Left ventricle myocardium superior (tissue), 1 donor: Measurements from ENCODE around the gene ATG10. TPM values are rescaled to one million over a fixed set of nuclear protein-coding genes. Genes with fewer than 3 reads are reported as not detected.
A peak's percentile ranks its signal among the peaks of the same experiment; 100 is the strongest.
"Not testable (repeated sequence)": the region's sequence is repeated elsewhere in the genome, so short reads cannot be mapped to it uniquely, and the experiment has no call there.

Source experiments
- ATAC-seq: fragments of 200-7000 bp; cut with Tn5 transposase; one replicate; pipeline ENCODE4 v1.9.1; 2020; ENCODE audit warnings: mild to moderate bottlenecking, moderate library complexity
- DNase-seq: peaks from one replicate; pipeline ENCODE4 v3.0.0-alpha.2; 2020
- intact Hi-C: fragments of 100-400 bp; cut with micrococcal nuclease; formaldehyde crosslinking; loops from one replicate; pipeline ENCODE4 v1.11.0; 2022
- total RNA-seq: library from RNA; stranded (reverse); fragmentation: NEBNext Ultra II Directional; extraction: Animal tissue kit (Norgen Biotek cat#: 25700); gene quantifications from one replicate; pipeline ENCODE4 v1.2.1, GENCODE V29; 2021
- donor health status: DM: no; HTN: yes; CAD: no; lungs with severe emphysema.

ATG10 gene
- total RNA-seq, 1 donor from 2014 or later = 4.3 TPM

- DNase-seq = no peak
- intact Hi-C loops = loop anchor here (5.0 kb wide), 1 partner anchor 220 kb away; the partner anchor contains the start of gene SSBP2
- no peak for ATAC-seq
Measured at GRCh38 chr5:81972492-81972783, 615 bp downstream of the ATG10 start.

GRCh38 chr5:81980160-81980559, 8.3 kb downstream of the ATG10 start:
- DNase-seq = no peak
- intact Hi-C loops = no loop called here
- ATAC-seq = no peak

- ATAC-seq (no peak), DNase-seq (no peak)
- intact Hi-C loops = no loop called here
Measured at GRCh38 chr5:81980598-81981260, 8.9 kb downstream of the ATG10 start.

GRCh38 chr5:81982172-81982685, 10.4 kb downstream of the ATG10 start:
- DNase-seq, ATAC-seq, intact Hi-C loops: not testable (repeated sequence)

GRCh38 chr5:81983148-81983547, 11.3 kb downstream of the ATG10 start:
- DNase-seq, intact Hi-C loops, ATAC-seq: not testable (repeated sequence)

GRCh38 chr5:81983563-81983962, 11.7 kb downstream of the ATG10 start:
- ATAC-seq, DNase-seq, intact Hi-C loops: not testable (repeated sequence)

GRCh38 chr5:81986126-81986525, 14.3 kb downstream of the ATG10 start:
- ATAC-seq (no peak), DNase-seq (no peak)

GRCh38 chr5:81989204-81989603, 17.4 kb downstream of the ATG10 start:
- intact Hi-C loops = no loop called here
- ATAC-seq (no peak), DNase-seq (no peak)

More at GRCh38 chr5:81986126-81986525, 14.3 kb downstream of the ATG10 start:
- intact Hi-C loops = no loop called here

GRCh38 chr5:81994679-81995078, 22.9 kb downstream of the ATG10 start:
- ATAC-seq = no peak
- intact Hi-C loops = no loop called here
- DNase-seq = no peak

- no peak for DNase-seq
- no peak for ATAC-seq
- intact Hi-C loops = no loop called here
Measured at GRCh38 chr5:81995407-81995806, 23.6 kb downstream of the ATG10 start.

- peak; percentile 61 for ATAC-seq
- intact Hi-C loops = no loop called here
- no peak for DNase-seq
Measured at GRCh38 chr5:82004511-82004910, 32.7 kb downstream of the ATG10 start.

- ATAC-seq, intact Hi-C loops, DNase-seq: not testable (repeated sequence)
Measured at GRCh38 chr5:82009869-82010268, 38.0 kb downstream of the ATG10 start.

GRCh38 chr5:82010696-82011095, 38.9 kb downstream of the ATG10 start:
- DNase-seq (no peak), ATAC-seq (no peak)
- intact Hi-C loops = no loop called here

- no peak for DNase-seq
- no peak for ATAC-seq
Measured at GRCh38 chr5:82011761-82012160, 39.9 kb downstream of the ATG10 start.

GRCh38 chr5:82014644-82015043, 42.8 kb downstream of the ATG10 start:
- intact Hi-C loops, ATAC-seq, DNase-seq: not testable (repeated sequence)

More at GRCh38 chr5:82011761-82012160, 39.9 kb downstream of the ATG10 start:
- intact Hi-C loops = no loop called here

- intact Hi-C loops = no loop called here
- ATAC-seq (peak; percentile 94), DNase-seq (peak; percentile 28)
Measured at GRCh38 chr5:82018462-82018861, 46.6 kb downstream of the ATG10 start.

- ATAC-seq = peak; percentile 60
- DNase-seq = no peak
- intact Hi-C loops = no loop called here
Measured at GRCh38 chr5:82019342-82020138, 47.7 kb downstream of the ATG10 start.

GRCh38 chr5:82022499-82022898, 50.7 kb downstream of the ATG10 start:
- no peak for DNase-seq
- no peak for ATAC-seq
- intact Hi-C loops = no loop called here

- intact Hi-C loops = no loop called here
- DNase-seq = no peak
- ATAC-seq = no peak
Measured at GRCh38 chr5:82023644-82024043, 51.8 kb downstream of the ATG10 start.
